ENCODE measurements around the gene AFDN.

DNA sequence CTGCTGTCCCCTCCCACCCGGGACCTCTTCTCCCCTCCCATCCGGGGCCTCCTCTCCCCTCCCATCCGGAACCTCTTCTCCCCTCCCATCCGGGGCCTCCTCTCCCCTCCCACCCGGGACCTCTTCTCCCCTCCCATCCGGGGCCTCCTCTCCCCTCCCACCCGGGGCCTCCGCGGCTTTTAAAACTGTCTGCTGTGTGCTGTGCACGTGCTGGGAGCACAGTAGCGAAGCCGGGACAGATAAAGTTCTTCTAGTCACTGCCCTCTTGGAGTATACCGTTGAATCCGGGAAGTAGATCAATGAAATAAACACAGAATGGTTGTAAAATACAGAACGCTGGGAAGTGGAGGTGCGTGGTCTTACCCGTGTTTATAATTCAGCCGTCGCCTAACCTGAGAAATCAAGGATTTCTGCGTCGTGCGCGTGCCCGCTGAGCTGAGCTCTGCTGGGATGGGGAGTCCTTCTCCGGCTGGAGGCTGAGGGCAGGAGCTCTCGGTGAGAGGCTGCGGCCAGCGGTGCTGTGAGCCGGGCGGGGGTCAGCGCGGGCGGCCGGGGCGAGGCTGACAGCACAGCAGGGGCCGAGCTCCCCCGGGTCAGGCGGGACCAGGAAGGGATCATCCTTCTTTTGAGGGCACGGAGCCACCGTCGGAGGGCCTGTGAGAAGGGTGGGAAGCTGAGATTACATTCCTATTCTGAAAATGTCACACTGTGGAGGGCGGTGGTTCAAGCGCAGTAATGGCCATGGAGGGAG is 151.2 kb downstream of the AFDN start:
- TF ChIP-seq, protein P1, sequence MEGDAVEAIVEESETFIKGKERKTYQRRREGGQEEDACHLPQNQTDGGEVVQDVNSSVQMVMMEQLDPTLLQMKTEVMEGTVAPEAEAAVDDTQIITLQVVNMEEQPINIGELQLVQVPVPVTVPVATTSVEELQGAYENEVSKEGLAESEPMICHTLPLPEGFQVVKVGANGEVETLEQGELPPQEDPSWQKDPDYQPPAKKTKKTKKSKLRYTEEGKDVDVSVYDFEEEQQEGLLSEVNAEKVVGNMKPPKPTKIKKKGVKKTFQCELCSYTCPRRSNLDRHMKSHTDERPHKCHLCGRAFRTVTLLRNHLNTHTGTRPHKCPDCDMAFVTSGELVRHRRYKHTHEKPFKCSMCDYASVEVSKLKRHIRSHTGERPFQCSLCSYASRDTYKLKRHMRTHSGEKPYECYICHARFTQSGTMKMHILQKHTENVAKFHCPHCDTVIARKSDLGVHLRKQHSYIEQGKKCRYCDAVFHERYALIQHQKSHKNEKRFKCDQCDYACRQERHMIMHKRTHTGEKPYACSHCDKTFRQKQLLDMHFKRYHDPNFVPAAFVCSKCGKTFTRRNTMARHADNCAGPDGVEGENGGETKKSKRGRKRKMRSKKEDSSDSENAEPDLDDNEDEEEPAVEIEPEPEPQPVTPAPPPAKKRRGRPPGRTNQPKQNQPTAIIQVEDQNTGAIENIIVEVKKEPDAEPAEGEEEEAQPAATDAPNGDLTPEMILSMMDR (IDR thresholded peaks at IDR 0.05), result no peak
- no peak for TF ChIP-seq POLR2A (IDR thresholded peaks at IDR 0.05)
